ENCODE results near the gene KCND3. TPM values are rescaled to one million over a fixed set of nuclear protein-coding genes. Genes with fewer than 3 reads are reported as not detected.

KCND3 gene
- polyA plus RNA-seq, 1 donor (not counting 4 experiments of a cell fraction or from before 2014, with no cell fraction given), result 0.21 TPM

- Histone ChIP-seq H3K9ac (ENCODE audit: control insufficient read depth, extremely low read depth, insufficient read depth, low read length) (no peak overlapping the region), H3K9me3 (ENCODE audit: control insufficient read depth, low read depth, low read length) (no peaks in the 10 kb centered on the region), H2AFZ (ENCODE audit: control insufficient read depth, low read length) (no peak overlapping the region), H3K27ac (ENCODE audit: control insufficient read depth, insufficient read depth, low read length) (no peak overlapping the region), H4K20me1 (ENCODE audit: control insufficient read depth, extremely low read depth, insufficient read depth, low read length) (peaks cover 3% of the 10 kb centered on the region), H3K27me3 (ENCODE audit: control insufficient read depth, extremely low read depth, insufficient read depth, low read length) (peaks cover 5% of the 10 kb centered on the region), H3K79me2 (ENCODE audit: control insufficient read depth, insufficient read depth, low read length) (no peaks in the 10 kb centered on the region), H3K4me2 (ENCODE audit: control insufficient read depth, extremely low read depth, insufficient read depth, low read depth, low read length) (no peak overlapping the region), H3K4me3 (ENCODE audit: control insufficient read depth in 2 of 3, extremely low read depth in 1 of 3, insufficient read depth in 2 of 3, low read depth in 1 of 3, low read length in 3 of 3) (no peak overlapping the region), H3K36me3 (ENCODE audit: control insufficient read depth in 2 of 2, extremely low read depth in 1 of 2, insufficient read depth in 2 of 2, low read length in 2 of 2) (no peaks in the 10 kb centered on the region), H3K9me1 (ENCODE audit: control insufficient read depth, extremely low read depth, insufficient read depth, low read length) (no peaks in the 10 kb centered on the region), H3K4me1 (ENCODE audit: control insufficient read depth, extremely low read depth, insufficient read depth, low read length) (peaks cover 3% of the 10 kb centered on the region)
- DNase-seq (ENCODE audit: low read depth, low spot score), result no peak
- dilution Hi-C loops (cut with MboI; ENCODE audit: extremely low pct_ligation_motif_present, low sequenced_read_pairs), result no loop called here
- TF ChIP-seq EZH2 (IDR thresholded peaks at IDR 0.05; ENCODE audit: low read length), result no peak
- no peak for TF ChIP-seq CTCF (optimal IDR thresholded peaks at IDR 0.05 in 1 of 3, IDR thresholded peaks at IDR 0.05 in 1 of 3, conservative IDR thresholded peaks at IDR 0.05 in 1 of 3; ENCODE audit: extremely low read depth in 1 of 3, insufficient read depth in 2 of 3, low read length in 3 of 3)
- no peak for FAIRE-seq
These were observed 59.1 kb downstream of the KCND3 start for GRCh38 chr1:111930356-111930755.

GRCh38 chr1:111928531-111928930 lies 60.9 kb downstream of the KCND3 start:
- no peaks in the 10 kb centered on the region for H3K9me3 ChIP-seq (ENCODE audit: control insufficient read depth, low read depth, low read length)
- DNase-seq (ENCODE audit: low read depth, low spot score) (no peak), FAIRE-seq (no peak)
- H2AFZ ChIP-seq (ENCODE audit: control insufficient read depth, low read length), result no peak overlapping the region
- TF ChIP-seq CTCF (optimal IDR thresholded peaks at IDR 0.05 in 1 of 3, IDR thresholded peaks at IDR 0.05 in 1 of 3, conservative IDR thresholded peaks at IDR 0.05 in 1 of 3; ENCODE audit: extremely low read depth in 1 of 3, insufficient read depth in 2 of 3, low read length in 3 of 3) (no peak), EZH2 (IDR thresholded peaks at IDR 0.05; ENCODE audit: low read length) (no peak)
- no peaks in the 10 kb centered on the region for H3K36me3 ChIP-seq (ENCODE audit: control insufficient read depth in 2 of 2, extremely low read depth in 1 of 2, insufficient read depth in 2 of 2, low read length in 2 of 2)
- dilution Hi-C loops (cut with MboI; ENCODE audit: extremely low pct_ligation_motif_present, low sequenced_read_pairs), result no loop called here
- H3K4me2 ChIP-seq (ENCODE audit: control insufficient read depth, extremely low read depth, insufficient read depth, low read depth, low read length), result no peak overlapping the region
- H3K4me1 ChIP-seq (ENCODE audit: control insufficient read depth, extremely low read depth, insufficient read depth, low read length), result peaks cover 3% of the 10 kb centered on the region
- no peaks in the 10 kb centered on the region for H3K9me1 ChIP-seq (ENCODE audit: control insufficient read depth, extremely low read depth, insufficient read depth, low read length)
- no peaks in the 10 kb centered on the region for H3K79me2 ChIP-seq (ENCODE audit: control insufficient read depth, insufficient read depth, low read length)
- no peak overlapping the region for H3K9ac ChIP-seq (ENCODE audit: control insufficient read depth, extremely low read depth, insufficient read depth, low read length)
- H4K20me1 ChIP-seq (ENCODE audit: control insufficient read depth, extremely low read depth, insufficient read depth, low read length), result peaks cover 3% of the 10 kb centered on the region
- no peak overlapping the region for H3K4me3 ChIP-seq (ENCODE audit: control insufficient read depth in 2 of 3, extremely low read depth in 1 of 3, insufficient read depth in 2 of 3, low read depth in 1 of 3, low read length in 3 of 3)
- H3K27ac ChIP-seq (ENCODE audit: control insufficient read depth, insufficient read depth, low read length), result no peak overlapping the region
- peaks cover 3% of the 10 kb centered on the region for H3K27me3 ChIP-seq (ENCODE audit: control insufficient read depth, extremely low read depth, insufficient read depth, low read length)

All from keratinocyte (primary cell).